ENCODE results near the gene TBC1D5. TPM values are rescaled to one million over a fixed set of nuclear protein-coding genes. Genes with fewer than 3 reads are reported as not detected.

The TBC1D5 gene
- total RNA-seq, 1 experiment from 2014 or later, result 33.9 TPM

DNA sequence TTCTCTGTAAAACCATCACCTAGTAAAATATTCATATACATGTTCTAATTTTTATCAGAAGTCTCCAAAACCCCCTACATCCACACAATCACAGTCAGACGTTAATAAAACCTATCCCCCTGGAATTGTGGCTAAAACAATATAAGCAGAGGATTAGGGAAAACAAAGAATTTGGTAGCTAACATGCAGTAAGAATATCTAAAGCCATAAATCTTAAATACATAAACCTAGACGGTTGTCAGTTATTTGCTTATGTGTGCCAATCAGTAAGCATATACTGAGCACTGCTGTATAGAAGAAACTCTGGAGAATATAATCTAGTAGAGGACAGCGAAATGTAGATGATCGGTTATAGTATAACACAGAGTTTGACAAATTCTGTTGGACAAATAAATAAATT lies 232.2 kb downstream of the TBC1D5 start (continued):
- TF ChIP-seq ELF1 (IDR thresholded peaks at IDR 0.05; ENCODE audit: borderline replicate concordance, low read depth), result no peak
- TF ChIP-seq SIN3A (IDR thresholded peaks at IDR 0.05; ENCODE audit: low read depth), result no peak
- no peak for TF ChIP-seq EZH2 (IDR thresholded peaks at IDR 0.05)
- no peak for TF ChIP-seq REST (IDR thresholded peaks at IDR 0.05; ENCODE audit: low read depth)
- TF ChIP-seq POLR2A (IDR thresholded peaks at IDR 0.05; ENCODE audit: borderline replicate concordance, extremely low read depth, insufficient read depth, insufficient read length), result no peak
- TF ChIP-seq MAX (IDR thresholded peaks at IDR 0.05), result no peak
- no peak for TF ChIP-seq ZBTB33 (IDR thresholded peaks at IDR 0.05; ENCODE audit: extremely low read depth, insufficient replicate concordance, low read length)

- no peaks in the 10 kb centered on the region for H3K9me2 ChIP-seq (ENCODE audit: insufficient read depth)
- intact Hi-C loops (cut with micrococcal nuclease), result no loop called here
- no peaks in the 10 kb centered on the region for H3K36me3 ChIP-seq (ENCODE audit: control insufficient read depth in 1 of 2, insufficient read depth in 2 of 2, low read length in 2 of 2)
- H3K27ac ChIP-seq (ENCODE audit: low read depth, low read length), result no peak overlapping the region
- POLR2A ChIA-PET, result no interaction called here
- no peaks in the 10 kb centered on the region for H3K79me2 ChIP-seq (ENCODE audit: insufficient read depth, low read length)
- DNase-seq (ENCODE audit: low read depth, low spot score) (no peak), ATAC-seq (no peak)
- no peaks in the 10 kb centered on the region for H3K27me3 ChIP-seq (ENCODE audit: insufficient read depth, low read length)
- H4K20me1 ChIP-seq (ENCODE audit: insufficient read depth), result no peaks in the 10 kb centered on the region
- RAD21 ChIA-PET (ENCODE audit: low non-redundant PET in 1 of 2, low total read pairs in 2 of 2, uncharacterized antibody in 2 of 2, unreplicated experiment in 2 of 2), result no interaction called here
- no peak for TF ChIP-seq SRF (IDR thresholded peaks at IDR 0.05; ENCODE audit: low read depth)
- TF ChIP-seq, protein P1, sequence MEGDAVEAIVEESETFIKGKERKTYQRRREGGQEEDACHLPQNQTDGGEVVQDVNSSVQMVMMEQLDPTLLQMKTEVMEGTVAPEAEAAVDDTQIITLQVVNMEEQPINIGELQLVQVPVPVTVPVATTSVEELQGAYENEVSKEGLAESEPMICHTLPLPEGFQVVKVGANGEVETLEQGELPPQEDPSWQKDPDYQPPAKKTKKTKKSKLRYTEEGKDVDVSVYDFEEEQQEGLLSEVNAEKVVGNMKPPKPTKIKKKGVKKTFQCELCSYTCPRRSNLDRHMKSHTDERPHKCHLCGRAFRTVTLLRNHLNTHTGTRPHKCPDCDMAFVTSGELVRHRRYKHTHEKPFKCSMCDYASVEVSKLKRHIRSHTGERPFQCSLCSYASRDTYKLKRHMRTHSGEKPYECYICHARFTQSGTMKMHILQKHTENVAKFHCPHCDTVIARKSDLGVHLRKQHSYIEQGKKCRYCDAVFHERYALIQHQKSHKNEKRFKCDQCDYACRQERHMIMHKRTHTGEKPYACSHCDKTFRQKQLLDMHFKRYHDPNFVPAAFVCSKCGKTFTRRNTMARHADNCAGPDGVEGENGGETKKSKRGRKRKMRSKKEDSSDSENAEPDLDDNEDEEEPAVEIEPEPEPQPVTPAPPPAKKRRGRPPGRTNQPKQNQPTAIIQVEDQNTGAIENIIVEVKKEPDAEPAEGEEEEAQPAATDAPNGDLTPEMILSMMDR (IDR thresholded peaks at IDR 0.05 in 2 of 3, conservative IDR thresholded peaks at IDR 0.05 in 1 of 3; ENCODE audit: borderline replicate concordance in 1 of 3, insufficient read depth in 1 of 3, low read depth in 2 of 3, low read length in 2 of 3), result no peak
- no peak for TF ChIP-seq EZH2 (IDR thresholded peaks at IDR 0.05)
- no peak for TF ChIP-seq JUND (IDR thresholded peaks at IDR 0.05)
- no peak for TF ChIP-seq EZH2phosphoT487 (IDR thresholded peaks at IDR 0.05; ENCODE audit: borderline replicate concordance)
- no peak for TF ChIP-seq REST (IDR thresholded peaks at IDR 0.05; ENCODE audit: low read depth)
- no peak overlapping the region for H2AFZ ChIP-seq (ENCODE audit: low read depth, low read length, poor library complexity, severe bottlenecking)
- no TSS peak for BruUV-seq (replicated peaks)
- no peak overlapping the region for H3K9ac ChIP-seq (ENCODE audit: low read length)
- CTCF ChIA-PET, result interaction anchor here (1.0 kb wide), 1 partner anchor 35 kb away, joined by 3 read pairs; no protein-coding TSS in a partner anchor
- H3K4me3 ChIP-seq (replicated peaks in 1 of 2; ENCODE audit: low read depth in 1 of 2, low read length in 2 of 2), result no peak overlapping the region
- no peak overlapping the region for H3K4me2 ChIP-seq (ENCODE audit: low read length)
- peaks cover 0 to 8% of the 10 kb centered on the region in 2 experiments; a peak in 2 of 4 replicates for H3K4me1 ChIP-seq (ENCODE audit: control insufficient read depth in 1 of 2, insufficient read depth in 2 of 2, low read length in 2 of 2)
- H3K9me3 ChIP-seq (ENCODE audit: control insufficient read depth in 1 of 2, insufficient read depth in 1 of 2, low read depth in 1 of 2, low read length in 2 of 2), result no peaks in the 10 kb centered on the region
Observed at GRCh38 chr3:17508180-17508752, 234.2 kb downstream of the TBC1D5 start.

All from HCT116 (cell line).